Measurements from ENCODE around the gene COL12A1. TPM values are rescaled to one million over a fixed set of nuclear protein-coding genes. Genes with fewer than 3 reads are reported as not detected.

The COL12A1 gene
- total RNA-seq, 2 experiments from 2014 or later, result not detected

GRCh38 chr6:75084018-75084417 lies 121.8 kb downstream of the COL12A1 start:
- H3K36me3 ChIP-seq (ENCODE audit: insufficient read depth, low read length), result no peaks in the 10 kb centered on the region
- TF ChIP-seq CTCF (IDR thresholded peaks at IDR 0.05), result no peak
- Mint-ChIP-seq H3K4me1 (ENCODE audit: low read depth) (no peaks in the 10 kb centered on the region), H3K9me3 (no peaks in the 10 kb centered on the region), H3K36me3 (ENCODE audit: low read depth) (no peaks in the 10 kb centered on the region), H3K4me3 (no peak overlapping the region), H3K27ac (no peak overlapping the region), H3K27me3 (peaks cover 41% of the 10 kb centered on the region)
- H3K27me3 ChIP-seq (ENCODE audit: control insufficient read depth in 1 of 2, insufficient read depth in 2 of 2, low read length in 2 of 2), result peaks cover 12 to 14% of the 10 kb centered on the region in 2 experiments
- ChIA-PET CTCF (no interaction called here), POLR2A (no interaction called here)
- intact Hi-C loops (cut with DNase I, micrococcal nuclease), result no loop called here
- H3K9me3 ChIP-seq (ENCODE audit: control insufficient read depth in 1 of 2, insufficient read depth in 1 of 2, low read length in 2 of 2), result peaks cover 0 to 8% of the 10 kb centered on the region in 2 experiments
- no peak overlapping the region for H3K4me3 ChIP-seq (ENCODE audit: low read length)
- DNase-seq (no peak), ATAC-seq (ENCODE audit: poor library complexity) (no peak)
- H3K27ac ChIP-seq (ENCODE audit: low read depth in 1 of 2, low read length in 2 of 2), result no peak overlapping the region
- H3K4me1 ChIP-seq (ENCODE audit: insufficient read depth, low read length), result no peaks in the 10 kb centered on the region

DNA sequence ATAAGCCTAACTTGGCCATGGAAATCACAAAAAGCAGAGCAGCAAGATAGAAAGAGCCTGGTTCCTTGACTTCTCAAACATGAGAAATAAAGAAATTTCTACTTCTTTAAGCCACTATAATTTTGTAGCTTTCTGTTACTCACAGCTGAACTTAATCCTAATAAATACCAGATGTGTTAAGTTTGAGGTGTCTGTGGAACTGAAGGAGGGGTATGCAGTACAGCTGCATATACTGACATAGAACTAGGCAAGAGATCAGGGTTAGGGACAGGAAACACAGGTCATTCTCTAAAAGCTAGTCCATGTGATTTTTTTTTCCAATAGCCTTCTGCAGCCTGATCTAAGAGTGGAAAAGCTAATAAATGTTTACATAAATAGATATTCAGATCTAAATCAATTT lies 123.9 kb downstream of the COL12A1 start:
- Histone ChIP-seq H3K9me3 (ENCODE audit: control insufficient read depth in 1 of 2, insufficient read depth in 1 of 2, low read length in 2 of 2) (peaks cover 0 to 5% of the 10 kb centered on the region in 2 experiments), H3K27me3 (ENCODE audit: control insufficient read depth in 1 of 2, insufficient read depth in 2 of 2, low read length in 2 of 2) (peaks cover 12 to 14% of the 10 kb centered on the region in 2 experiments), H3K27ac (ENCODE audit: low read depth in 1 of 2, low read length in 2 of 2) (no peak overlapping the region), H3K36me3 (ENCODE audit: insufficient read depth, low read length) (no peaks in the 10 kb centered on the region), H3K4me3 (ENCODE audit: low read length) (no peak overlapping the region), H3K4me1 (ENCODE audit: insufficient read depth, low read length) (no peaks in the 10 kb centered on the region)
- no peaks in the 10 kb centered on the region for H3K36me3 Mint-ChIP-seq (ENCODE audit: low read depth)
- no peaks in the 10 kb centered on the region for H3K4me1 Mint-ChIP-seq (ENCODE audit: low read depth)
- ChIA-PET CTCF (no interaction called here), POLR2A (no interaction called here)
- H3K27ac Mint-ChIP-seq, result no peak overlapping the region
- H3K9me3 Mint-ChIP-seq, result no peaks in the 10 kb centered on the region
- TF ChIP-seq CTCF (IDR thresholded peaks at IDR 0.05), result no peak
- ATAC-seq (ENCODE audit: poor library complexity) (no peak), DNase-seq (no peak)
- H3K27me3 Mint-ChIP-seq, result peaks cover 32% of the 10 kb centered on the region
- H3K4me3 Mint-ChIP-seq, result no peak overlapping the region
- intact Hi-C loops (cut with DNase I, micrococcal nuclease), result no loop called here

DNA sequence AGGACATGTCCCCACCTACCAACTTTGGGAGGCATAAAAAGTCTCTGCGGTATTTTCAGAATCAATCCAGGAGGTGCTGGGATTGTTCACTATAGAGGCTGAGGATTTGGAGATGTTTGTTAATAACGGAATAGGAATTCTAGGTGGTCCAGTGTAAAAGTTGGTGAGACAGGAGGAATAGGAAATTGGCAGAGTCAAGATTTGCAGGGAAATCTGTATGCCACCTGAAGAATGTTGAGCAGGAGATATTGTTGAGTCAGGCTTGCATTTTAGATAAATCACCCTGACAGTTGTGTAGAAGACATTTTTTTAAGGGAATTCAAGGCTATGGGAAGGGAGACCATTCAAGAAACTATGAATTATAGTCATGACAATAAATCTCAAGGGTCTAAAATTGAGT lies 124.8 kb downstream of the COL12A1 start:
- DNase-seq (no peak), ATAC-seq (ENCODE audit: poor library complexity) (no peak)
- CTCF ChIA-PET, result no interaction called here
- Histone ChIP-seq H3K27ac (ENCODE audit: low read depth in 1 of 2, low read length in 2 of 2) (no peak overlapping the region), H3K9me3 (ENCODE audit: control insufficient read depth in 1 of 2, insufficient read depth in 1 of 2, low read length in 2 of 2) (peaks cover 0 to 5% of the 10 kb centered on the region in 2 experiments), H3K27me3 (ENCODE audit: control insufficient read depth in 1 of 2, insufficient read depth in 2 of 2, low read length in 2 of 2) (peaks cover 9 to 14% of the 10 kb centered on the region in 2 experiments), H3K36me3 (ENCODE audit: insufficient read depth, low read length) (no peaks in the 10 kb centered on the region), H3K4me1 (ENCODE audit: insufficient read depth, low read length) (no peaks in the 10 kb centered on the region), H3K4me3 (ENCODE audit: low read length) (no peak overlapping the region)
- H3K36me3 Mint-ChIP-seq (ENCODE audit: low read depth), result no peaks in the 10 kb centered on the region
- H3K27me3 Mint-ChIP-seq, result peaks cover 29% of the 10 kb centered on the region
- no peaks in the 10 kb centered on the region for H3K4me1 Mint-ChIP-seq (ENCODE audit: low read depth)
- no peak overlapping the region for H3K27ac Mint-ChIP-seq
- no peaks in the 10 kb centered on the region for H3K9me3 Mint-ChIP-seq
- no peak overlapping the region for H3K4me3 Mint-ChIP-seq
- no peak for TF ChIP-seq CTCF (IDR thresholded peaks at IDR 0.05)
- POLR2A ChIA-PET, result no interaction called here
- intact Hi-C loops (cut with DNase I, micrococcal nuclease), result no loop called here
